Brain microvascular endothelial cell (primary cell): Measurements from ENCODE around the gene SCN3B.

Experiments used
- DNase-seq: peaks from one replicate; pipeline ENCODE4 v3.0.0-alpha.2; 2020
- H3K27ac ChIP-seq: fragments of 250-450 bp; sonication (Bioruptor Pico); 2 replicates; pipeline ENCODE4 v1.5.1; 2020; ENCODE audit warnings: mild to moderate bottlenecking, moderate library complexity
- H3K27me3 ChIP-seq: fragments of 250-450 bp; sonication (Bioruptor Pico); replicated peaks from 2 replicates; pipeline ENCODE4 v1.5.1; 2020; ENCODE audit warnings: mild to moderate bottlenecking
- H3K36me3 ChIP-seq: fragments of 250-450 bp; sonication (Bioruptor Pico); replicated peaks from 2 replicates; pipeline ENCODE4 v1.5.1; 2020; ENCODE audit warnings: mild to moderate bottlenecking
- H3K4me3 ChIP-seq: 2 replicates; pipeline ENCODE4 v1.5.1; 2011; ENCODE audit warnings: low read depth, mild to moderate bottlenecking, control low read depth, low read length, moderate library complexity
- CTCF ChIP-seq: IDR thresholded peaks from 2 replicates; pipeline ENCODE4 v1.5.1; 2011; ENCODE audit warnings: low read depth, mild to moderate bottlenecking, moderate library complexity, low read length, control low read depth, inconsistent platforms; ENCODE audit errors: missing control alignments
- in situ Hi-C: cut with HindIII; loops from 2 replicates; pipeline ENCODE4 v1.10.0; 2017; ENCODE audit warnings: low sequenced_read_pairs, low pct_ligation_motif_present

SCN3B gene

GRCh38 chr11:123654566-123655081 lies at the start of gene SCN3B:
TSS of gene SCN3B (minus strand) at chr11:123654624. CDS start at chr11:123653801, 823 bp downstream.
- no peaks in the 10 kb centered on the region for H3K27me3 ChIP-seq
- DNase-seq, result peak; percentile 59
- H3K36me3 ChIP-seq, result no peaks in the 10 kb centered on the region
- in situ Hi-C loops, result no loop called here
- H3K27ac ChIP-seq, result no peak within 1 kb of the TSS
- no peak for TF ChIP-seq CTCF
- H3K4me3 ChIP-seq, result peak within 1 kb of the TSS; percentile 64

GRCh38 chr11:123702696-123703095 lies 48.3 kb upstream of the SCN3B start:
- H3K36me3 ChIP-seq, result no peaks in the 10 kb centered on the region
- in situ Hi-C loops, result no loop called here
- DNase-seq, result no peak
- no peak overlapping the region for H3K4me3 ChIP-seq
- no peak overlapping the region for H3K27ac ChIP-seq
- no peaks in the 10 kb centered on the region for H3K27me3 ChIP-seq
- no peak for TF ChIP-seq CTCF

- DNase-seq, result peak; percentile 7
- TF ChIP-seq CTCF, result no peak
- Histone ChIP-seq H3K36me3 (no peaks in the 10 kb centered on the region), H3K27ac (no peak overlapping the region), H3K27me3 (no peaks in the 10 kb centered on the region), H3K4me3 (no peak overlapping the region)
- in situ Hi-C loops, result no loop called here
Observed at GRCh38 chr11:123702139-123702538, 47.7 kb upstream of the SCN3B start.

GRCh38 chr11:123700772-123701171 lies 46.3 kb upstream of the SCN3B start:
- Histone ChIP-seq H3K27me3 (no peaks in the 10 kb centered on the region), H3K36me3 (no peaks in the 10 kb centered on the region), H3K27ac (no peak overlapping the region), H3K4me3 (no peak overlapping the region)
- in situ Hi-C loops, result no loop called here
- no peak for DNase-seq
- TF ChIP-seq CTCF, result no peak

GRCh38 chr11:123698546-123699127 lies 44.2 kb upstream of the SCN3B start:
- no peak for TF ChIP-seq CTCF
- H3K27me3 ChIP-seq, result no peaks in the 10 kb centered on the region
- DNase-seq, result no peak
- no peaks in the 10 kb centered on the region for H3K36me3 ChIP-seq
- in situ Hi-C loops, result no loop called here
- H3K27ac ChIP-seq, result no peak overlapping the region
- no peak overlapping the region for H3K4me3 ChIP-seq

- Histone ChIP-seq H3K27me3 (no peaks in the 10 kb centered on the region), H3K27ac (no peak overlapping the region), H3K4me3 (no peak overlapping the region), H3K36me3 (no peaks in the 10 kb centered on the region)
- in situ Hi-C loops, result no loop called here
- no peak for DNase-seq
- peak; percentile 19 for TF ChIP-seq CTCF
Observed at GRCh38 chr11:123696183-123696582, 41.8 kb upstream of the SCN3B start.
